ENCODE results near the gene FALEC.

Gene FALEC

DNA sequence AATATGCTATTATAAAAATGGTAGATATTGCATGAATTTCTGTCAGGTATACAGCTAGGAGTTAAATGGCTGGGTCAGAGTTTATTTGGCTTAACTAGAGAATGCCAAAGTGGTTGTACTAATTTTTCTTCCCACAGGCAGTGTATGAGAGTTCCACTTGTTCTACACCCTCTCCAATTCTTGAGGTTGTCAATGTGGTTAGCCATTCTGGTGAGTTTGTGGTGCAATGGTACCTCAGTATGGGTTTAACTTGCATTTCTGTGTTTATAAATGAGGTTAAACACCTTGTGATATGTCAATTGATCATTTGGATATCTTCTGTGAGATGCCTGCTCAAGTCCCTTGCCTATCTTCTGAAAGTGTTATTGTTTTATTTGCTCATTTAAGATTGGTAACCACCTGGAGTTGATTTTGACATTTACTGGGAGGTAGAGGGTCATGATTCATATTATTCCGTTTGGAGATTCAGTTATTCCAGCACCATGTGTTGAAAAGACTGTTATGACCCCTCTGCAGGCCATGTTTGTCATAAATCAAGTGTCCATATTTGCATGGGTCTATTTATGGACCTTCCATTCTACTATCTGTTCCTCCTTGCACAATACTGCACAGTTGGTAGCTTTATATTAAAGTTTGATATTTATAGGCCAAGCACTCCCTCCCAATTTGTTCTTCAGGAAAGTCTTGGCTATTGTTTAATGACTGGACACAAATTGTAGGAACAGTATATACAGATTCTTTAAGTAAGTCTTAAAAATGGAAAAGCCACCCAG, 5.8 kb downstream of the FALEC start:
- ATAC-seq: no peak
- TF ChIP-seq PATZ1 (CRISPR knock-in tag; IDR thresholded peaks at IDR 0.05; ENCODE audit: borderline replicate concordance) (no peak), TCF4 (CRISPR knock-in tag; IDR thresholded peaks at IDR 0.05; ENCODE audit: borderline replicate concordance) (no peak), ZNF8 (CRISPR knock-in tag; IDR thresholded peaks at IDR 0.05) (no peak), CSDC2 (CRISPR knock-in tag; IDR thresholded peaks at IDR 0.05) (no peak), BACH2 (CRISPR knock-in tag; IDR thresholded peaks at IDR 0.05; ENCODE audit: borderline replicate concordance) (no peak), OSR1 (CRISPR knock-in tag; IDR thresholded peaks at IDR 0.05) (no peak), ESRRG (CRISPR knock-in tag; IDR thresholded peaks at IDR 0.05) (no peak), CSRNP3 (CRISPR knock-in tag; IDR thresholded peaks at IDR 0.05) (no peak), CREB5 (CRISPR knock-in tag; IDR thresholded peaks at IDR 0.05; ENCODE audit: low read depth) (no peak), ZNF70 (CRISPR knock-in tag; IDR thresholded peaks at IDR 0.05) (no peak), TSHZ2 (CRISPR knock-in tag; IDR thresholded peaks at IDR 0.05) (no peak), ISL1 (CRISPR knock-in tag; IDR thresholded peaks at IDR 0.05) (no peak), ZNF565 (CRISPR knock-in tag; conservative IDR thresholded peaks at IDR 0.05; ENCODE audit: low read depth) (no peak), ARNTL (CRISPR knock-in tag; IDR thresholded peaks at IDR 0.05; ENCODE audit: borderline replicate concordance, low read depth) (no peak), TOX (CRISPR knock-in tag; IDR thresholded peaks at IDR 0.05; ENCODE audit: borderline replicate concordance) (no peak), SNAI2 (CRISPR knock-in tag; IDR thresholded peaks at IDR 0.05) (no peak), RARB (CRISPR knock-in tag; IDR thresholded peaks at IDR 0.05) (no peak), ZFP30 (CRISPR knock-in tag; IDR thresholded peaks at IDR 0.05) (no peak), ZC3H10 (CRISPR knock-in tag; IDR thresholded peaks at IDR 0.05) (no peak)

DNA sequence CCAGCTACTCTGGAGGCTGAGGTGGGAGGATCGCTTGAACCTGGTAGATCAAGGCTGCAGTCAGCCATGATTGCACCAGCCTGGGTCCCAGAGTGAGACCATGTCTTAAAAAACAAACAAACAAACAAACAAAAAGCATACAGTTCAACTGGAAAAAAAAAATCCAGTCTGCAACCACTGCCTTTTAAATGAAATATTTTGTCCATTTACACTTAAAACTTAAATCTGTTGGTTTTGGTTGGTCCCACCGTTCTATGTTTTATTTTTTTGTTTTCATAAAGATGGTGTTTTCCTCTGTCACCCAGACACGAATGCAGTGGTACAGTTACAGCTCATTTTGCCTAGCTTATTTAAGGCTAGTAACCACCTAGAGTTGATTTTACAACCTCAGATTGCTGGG, 9.8 kb downstream of the FALEC start:
- TF ChIP-seq RARB (CRISPR knock-in tag; IDR thresholded peaks at IDR 0.05) (no peak), ZFP3 (CRISPR knock-in tag; IDR thresholded peaks at IDR 0.05) (no peak), GLIS3 (CRISPR knock-in tag; IDR thresholded peaks at IDR 0.05) (no peak)
- no peak for ATAC-seq

- ATAC-seq: no peak
- TF ChIP-seq ESRRG (CRISPR knock-in tag; IDR thresholded peaks at IDR 0.05) (no peak), SNAI2 (CRISPR knock-in tag; IDR thresholded peaks at IDR 0.05) (no peak), RARB (CRISPR knock-in tag; IDR thresholded peaks at IDR 0.05) (no peak), ZNF8 (CRISPR knock-in tag; IDR thresholded peaks at IDR 0.05) (no peak), GLIS3 (CRISPR knock-in tag; IDR thresholded peaks at IDR 0.05) (no peak)
- TF ChIP-seq, protein P1, sequence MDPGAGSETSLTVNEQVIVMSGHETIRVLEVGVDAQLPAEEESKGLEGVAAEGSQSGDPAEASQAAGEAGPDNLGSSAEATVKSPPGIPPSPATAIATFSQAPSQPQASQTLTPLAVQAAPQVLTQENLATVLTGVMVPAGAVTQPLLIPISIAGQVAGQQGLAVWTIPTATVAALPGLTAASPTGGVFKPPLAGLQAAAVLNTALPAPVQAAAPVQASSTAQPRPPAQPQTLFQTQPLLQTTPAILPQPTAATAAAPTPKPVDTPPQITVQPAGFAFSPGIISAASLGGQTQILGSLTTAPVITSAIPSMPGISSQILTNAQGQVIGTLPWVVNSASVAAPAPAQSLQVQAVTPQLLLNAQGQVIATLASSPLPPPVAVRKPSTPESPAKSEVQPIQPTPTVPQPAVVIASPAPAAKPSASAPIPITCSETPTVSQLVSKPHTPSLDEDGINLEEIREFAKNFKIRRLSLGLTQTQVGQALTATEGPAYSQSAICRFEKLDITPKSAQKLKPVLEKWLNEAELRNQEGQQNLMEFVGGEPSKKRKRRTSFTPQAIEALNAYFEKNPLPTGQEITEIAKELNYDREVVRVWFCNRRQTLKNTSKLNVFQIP (CRISPR knock-in tag; IDR thresholded peaks at IDR 0.05; ENCODE audit: borderline replicate concordance, low read depth): no peak
Measured at GRCh38 chr1:150528196-150528595, 12.6 kb downstream of the FALEC start.
